COLO668 (cell line): Measurements from ENCODE around the gene NWD2.

ENCODE experiments used
- DNase-seq: peaks from one replicate; lab custom pipeline; 2025; ENCODE audit not compliant: unreplicated experiment; lab: John Stamatoyannopoulos, UW

The NWD2 gene

DNA sequence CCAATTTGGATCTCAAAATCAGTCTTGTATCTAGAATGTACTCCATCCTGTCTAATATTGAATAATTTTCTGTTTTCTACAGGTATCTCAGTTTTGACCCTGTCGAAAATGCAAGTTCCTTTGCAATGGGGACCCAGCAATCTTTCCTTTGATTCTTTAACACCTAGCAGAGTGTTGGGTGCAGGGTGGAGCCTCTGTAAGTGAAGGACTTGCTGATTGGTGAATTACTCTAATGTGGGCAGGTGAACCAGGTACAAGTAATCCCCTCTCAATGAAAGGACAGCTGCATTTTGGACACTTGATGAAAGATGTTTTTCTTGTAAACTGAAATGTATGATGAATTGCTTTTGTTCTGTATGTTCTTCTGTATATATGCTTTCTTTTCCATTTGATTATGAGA is 54.9 kb downstream of the NWD2 start:
- DNase-seq = no peak

DNA sequence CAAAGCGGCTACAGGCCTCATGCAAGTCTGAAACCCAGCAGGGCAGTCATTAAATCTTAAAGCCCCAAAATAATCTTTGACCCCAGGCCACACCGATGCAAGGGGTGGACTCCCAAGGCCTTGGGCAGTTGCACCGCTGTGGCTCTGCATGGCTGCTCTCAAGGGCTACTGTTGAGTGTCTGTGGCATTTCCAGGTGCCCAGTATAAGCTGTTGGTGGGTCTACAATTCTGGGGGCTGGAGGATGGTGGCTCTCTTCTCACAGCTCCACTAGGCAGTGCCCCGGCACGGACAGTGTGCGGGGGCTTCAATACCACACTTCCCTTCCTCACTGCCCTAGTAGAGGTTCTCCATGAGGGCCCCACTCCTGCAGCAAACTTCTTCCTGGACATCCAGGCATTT is 60.1 kb downstream of the NWD2 start:
- DNase-seq = no peak

DNA sequence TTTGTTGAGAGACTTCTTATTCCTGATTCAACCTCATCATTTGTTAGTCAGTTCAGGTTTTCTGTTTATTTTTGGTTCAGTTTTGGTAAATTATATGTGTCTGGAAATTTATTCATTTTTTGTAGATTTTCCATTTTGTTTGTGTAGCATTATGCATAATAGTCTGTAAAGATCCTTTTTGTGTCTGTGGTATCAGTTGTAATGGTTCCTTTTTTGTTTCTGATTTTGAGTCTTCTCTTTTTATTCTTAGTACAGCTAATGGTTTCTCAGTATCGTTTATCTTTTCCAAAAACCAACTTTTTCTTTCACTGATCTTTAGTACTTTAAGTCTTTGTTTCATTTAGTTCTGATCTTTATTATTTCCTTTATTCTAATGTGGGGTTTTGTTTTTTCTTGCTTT is 61.4 kb downstream of the NWD2 start:
- no peak for DNase-seq

DNA sequence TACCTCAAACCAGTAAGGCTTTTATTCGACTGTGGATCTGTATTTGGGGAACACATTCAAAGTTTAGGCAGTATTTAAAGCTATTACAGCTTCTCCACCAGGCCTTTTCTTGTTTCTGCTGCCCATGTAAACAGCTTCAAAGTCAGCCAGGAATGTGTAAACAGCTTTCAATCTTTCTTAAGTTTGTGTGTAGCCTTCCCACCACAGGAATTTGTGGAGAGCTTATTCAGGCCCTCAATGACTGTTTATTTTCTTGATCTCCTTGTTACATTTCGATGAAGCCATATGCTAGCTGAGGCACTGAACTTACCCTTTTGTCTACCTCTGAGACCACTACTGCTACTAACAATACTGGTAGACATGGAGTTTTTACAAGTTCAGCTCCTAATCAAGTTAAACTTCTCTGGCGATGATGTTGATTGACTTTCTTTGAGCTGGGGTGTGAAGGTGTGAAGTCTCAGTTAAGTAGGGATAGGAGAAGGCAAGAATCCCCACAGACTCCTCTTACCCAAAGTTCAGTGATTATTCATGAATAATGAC is 72.6 kb downstream of the NWD2 start:
- no peak for DNase-seq

DNA sequence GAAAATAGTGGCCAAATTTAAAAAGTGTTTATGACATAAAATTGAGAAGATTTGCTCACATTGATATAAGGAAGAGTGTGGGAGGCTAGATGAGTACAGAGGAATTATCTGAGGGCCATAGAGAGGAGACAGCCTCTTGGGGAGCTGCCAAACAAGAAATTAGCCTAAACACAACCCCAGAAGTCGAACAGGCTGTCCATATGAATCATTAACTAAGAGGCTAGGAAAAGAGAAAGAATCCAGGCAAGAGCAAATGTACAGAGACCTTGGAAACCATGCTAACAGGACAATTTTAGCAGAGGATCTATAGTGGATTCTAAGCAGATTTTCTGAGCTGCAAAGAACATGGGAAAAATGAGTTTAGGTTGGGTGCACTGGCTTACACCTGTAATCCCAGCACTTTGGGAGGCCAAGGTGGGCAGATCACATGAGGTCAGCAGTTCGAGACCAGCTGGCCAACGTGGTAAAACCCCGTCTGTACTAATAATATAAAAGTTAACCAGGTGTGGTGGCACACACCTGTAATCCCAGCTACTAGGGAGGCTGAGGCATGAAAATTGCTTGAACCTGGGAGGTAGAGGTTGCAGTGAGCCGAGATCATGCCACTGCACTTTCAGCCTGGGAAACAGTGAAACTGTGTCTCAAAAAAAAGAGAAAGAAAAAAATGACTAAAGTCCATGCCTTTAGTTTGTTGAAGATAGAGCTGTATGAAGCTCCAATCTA is 76.1 kb downstream of the NWD2 start:
- DNase-seq = no peak

DNA sequence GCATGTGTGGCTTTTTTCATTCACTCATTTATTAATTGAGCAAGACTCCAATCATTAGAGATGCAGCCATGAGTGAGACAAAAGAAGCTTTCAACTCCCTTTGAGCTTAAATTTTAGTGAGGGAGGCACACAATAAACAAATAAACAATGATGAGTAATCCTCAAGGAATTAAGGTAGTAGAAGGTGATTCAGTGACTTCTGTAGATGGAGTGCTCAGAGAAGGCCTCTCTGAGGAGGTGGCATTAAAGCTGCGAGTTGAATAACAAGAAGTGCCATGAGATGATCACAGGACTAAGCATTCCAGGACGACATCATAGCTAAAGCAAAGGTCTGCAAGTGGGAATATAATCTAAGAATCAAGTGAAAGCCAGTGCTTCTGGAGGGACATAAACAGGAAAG is 77.6 kb downstream of the NWD2 start:
- no peak for DNase-seq

DNA sequence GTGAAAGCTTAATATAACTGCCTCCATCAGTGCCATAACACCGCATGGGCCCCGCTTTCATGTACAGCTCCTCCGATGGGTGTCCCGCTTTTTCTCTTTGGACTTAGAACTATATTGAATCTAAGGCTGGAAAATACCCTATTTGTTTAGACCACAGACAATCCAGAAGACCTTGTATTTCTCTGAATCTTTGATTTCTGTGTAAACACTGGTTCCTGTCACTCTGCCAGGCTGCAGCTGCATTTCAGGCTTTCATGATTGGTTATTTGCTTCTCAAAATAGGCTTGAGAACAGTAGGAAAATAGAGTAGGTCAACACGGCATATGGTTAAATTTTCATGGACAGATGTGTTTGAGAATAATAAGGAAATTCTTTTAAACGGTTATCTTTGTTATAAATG is 80.0 kb downstream of the NWD2 start:
- peak; percentile 35 for DNase-seq

DNA sequence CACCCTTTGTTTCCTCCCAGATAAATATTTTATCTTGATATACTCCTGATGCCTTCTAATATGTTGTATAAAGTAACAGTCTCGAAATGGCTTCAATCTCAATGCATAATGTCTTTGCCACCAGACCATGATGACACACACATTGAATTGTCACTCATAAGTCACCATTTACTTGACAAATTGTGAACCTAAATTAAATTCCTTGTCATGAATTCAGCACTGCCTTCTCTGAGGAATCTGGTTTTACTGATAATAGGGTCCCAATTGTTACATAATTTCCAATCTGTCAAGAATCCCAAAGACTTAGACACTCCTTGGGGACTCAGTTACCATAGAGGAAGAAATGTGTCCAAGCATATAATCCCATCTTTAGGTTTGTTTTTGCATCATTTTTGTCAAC is 82.3 kb downstream of the NWD2 start:
- no peak for DNase-seq

DNA sequence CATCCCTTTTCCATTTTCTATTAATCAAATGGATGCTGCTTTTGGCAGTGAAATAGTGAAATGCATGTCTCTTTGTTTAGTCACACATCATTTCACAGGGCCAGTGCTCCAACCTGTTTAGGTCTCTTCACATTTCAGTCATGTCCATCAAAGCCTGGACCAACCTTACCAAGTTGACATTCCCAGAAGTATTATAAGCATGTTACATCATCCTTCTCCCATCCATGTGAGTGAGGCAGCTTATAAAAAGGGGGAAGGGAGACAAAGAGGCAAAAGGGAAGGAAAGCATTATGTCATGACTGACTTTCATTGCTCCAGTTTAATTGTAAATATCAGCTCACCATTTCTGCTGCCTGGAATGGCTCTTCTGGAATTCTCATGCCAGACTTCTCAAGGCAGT is 94.4 kb downstream of the NWD2 start:
- peak; percentile 48 for DNase-seq

DNA sequence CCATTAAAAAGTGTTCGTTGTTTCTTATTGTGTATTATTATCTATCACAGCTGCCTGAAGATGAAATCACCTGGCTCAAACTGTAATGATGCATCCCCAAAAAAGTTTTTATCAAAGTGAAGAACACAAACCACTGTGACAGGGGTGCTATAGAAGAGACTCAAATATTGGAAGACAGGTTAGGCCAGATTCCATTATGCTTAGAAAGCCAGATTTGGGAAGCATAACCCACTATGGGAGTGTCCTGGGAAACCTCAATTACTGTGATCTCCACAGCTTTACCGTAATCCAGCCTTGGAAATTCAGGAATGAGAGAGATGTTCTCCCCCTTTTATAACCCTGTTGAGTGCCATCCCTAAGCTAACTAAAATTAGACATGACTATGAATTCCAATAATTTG is 114.2 kb downstream of the NWD2 start:
- DNase-seq = no peak

DNA sequence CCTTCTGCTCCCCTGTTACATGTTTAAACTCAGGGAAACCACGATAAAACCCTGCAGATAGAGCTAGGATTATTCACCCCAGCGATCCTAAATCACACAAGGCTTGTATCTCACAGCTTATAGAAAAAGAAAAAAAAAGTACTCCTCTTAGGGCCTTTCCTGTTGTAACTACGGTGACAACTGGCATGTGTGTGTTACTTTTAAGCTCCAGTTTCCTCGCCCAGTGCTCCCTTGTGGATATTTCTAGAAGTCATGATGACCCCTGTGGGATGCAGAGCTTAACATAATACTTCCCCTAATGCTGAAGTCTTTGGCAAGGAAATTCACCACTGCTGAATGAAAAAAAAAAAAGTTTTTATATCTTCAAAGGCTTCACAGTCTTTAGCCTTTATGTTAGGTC is 114.7 kb downstream of the NWD2 start:
- DNase-seq = no peak

DNA sequence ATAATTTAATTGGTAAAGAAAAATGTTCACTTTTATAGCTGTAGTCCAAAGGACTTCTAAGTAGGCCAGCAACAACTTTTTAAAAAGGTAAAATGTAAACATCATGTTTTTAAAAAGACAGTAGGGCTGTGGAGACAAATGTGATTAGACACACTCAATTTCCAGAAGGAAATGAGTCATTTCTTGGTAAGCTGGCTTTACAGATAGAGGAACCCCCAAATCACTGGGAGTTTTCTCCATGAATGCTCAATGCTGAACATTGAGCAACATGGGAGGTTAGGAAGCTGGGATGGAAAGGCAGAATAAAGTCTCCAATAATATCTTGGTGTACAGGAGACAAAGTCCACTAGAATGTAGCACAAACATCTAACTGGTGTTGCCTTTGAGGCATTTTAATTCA is 121.3 kb downstream of the NWD2 start:
- no peak for DNase-seq

DNA sequence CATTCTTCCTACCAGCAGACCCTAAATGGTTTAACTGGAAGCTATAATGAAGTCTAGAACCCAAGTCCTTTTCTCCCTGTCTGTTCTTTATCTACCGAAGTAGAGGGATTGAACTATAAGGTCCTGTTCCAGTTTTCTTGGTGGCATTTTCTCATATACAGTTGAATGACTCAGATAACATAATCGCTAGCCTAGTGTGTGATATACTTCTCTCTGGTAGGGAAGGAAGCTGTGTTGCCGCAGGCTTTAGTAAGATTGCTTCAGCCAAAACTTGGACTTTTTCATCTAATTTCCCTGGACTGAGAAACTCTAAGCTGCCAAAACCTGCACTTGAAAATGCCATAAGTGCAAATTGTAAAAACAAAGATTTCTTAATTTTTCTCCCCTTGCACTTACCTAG is 123.4 kb downstream of the NWD2 start:
- DNase-seq = no peak

DNA sequence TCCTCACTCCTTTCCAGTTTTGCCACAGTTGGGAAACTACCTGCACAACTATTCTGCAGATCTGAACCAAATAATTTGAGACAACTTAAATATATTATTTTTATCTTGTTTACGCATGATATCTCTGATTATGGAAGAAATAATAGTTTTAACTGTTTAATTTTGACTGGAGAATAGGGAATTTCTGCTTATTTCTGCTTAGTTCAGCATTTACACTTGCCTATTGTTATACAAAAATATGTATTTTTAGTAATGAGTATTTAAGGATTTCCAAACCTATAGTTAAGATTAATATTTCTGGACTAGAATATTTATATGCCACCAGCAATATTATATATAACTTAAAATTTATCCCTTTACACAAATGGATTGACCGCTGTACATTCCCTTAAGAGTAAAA is 125.5 kb downstream of the NWD2 start:
- DNase-seq = no peak

DNA sequence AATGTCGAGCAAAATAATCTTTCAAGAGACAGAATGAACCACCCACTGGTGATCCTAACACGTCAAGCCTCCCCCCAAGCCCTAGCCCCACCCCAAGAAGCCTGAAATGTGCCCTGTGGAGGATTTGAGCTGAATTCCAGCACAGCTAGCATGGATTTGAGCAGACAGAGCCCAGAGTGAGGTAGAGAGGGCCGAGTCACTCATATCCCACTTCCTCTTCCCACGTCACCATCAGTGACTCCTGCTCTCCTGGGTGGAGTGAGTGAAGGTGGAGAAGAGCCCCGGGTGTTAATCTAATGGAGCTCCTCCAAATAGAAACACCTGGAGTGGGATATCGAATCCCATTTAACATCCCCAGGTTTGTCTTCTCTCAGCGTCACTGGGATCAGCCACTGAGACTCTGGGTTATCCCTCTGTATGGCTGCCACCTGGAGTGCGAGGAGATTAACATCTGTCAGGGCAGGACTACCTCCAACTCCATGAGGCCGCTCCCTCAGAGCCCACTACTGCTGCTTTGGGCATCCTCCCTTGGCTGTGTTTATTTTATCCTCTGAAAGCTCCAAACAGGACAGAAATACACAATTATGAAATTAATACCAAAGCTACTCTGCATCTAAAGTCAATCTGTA is 136.6 kb downstream of the NWD2 start:
- peak; percentile 15 for DNase-seq

DNA sequence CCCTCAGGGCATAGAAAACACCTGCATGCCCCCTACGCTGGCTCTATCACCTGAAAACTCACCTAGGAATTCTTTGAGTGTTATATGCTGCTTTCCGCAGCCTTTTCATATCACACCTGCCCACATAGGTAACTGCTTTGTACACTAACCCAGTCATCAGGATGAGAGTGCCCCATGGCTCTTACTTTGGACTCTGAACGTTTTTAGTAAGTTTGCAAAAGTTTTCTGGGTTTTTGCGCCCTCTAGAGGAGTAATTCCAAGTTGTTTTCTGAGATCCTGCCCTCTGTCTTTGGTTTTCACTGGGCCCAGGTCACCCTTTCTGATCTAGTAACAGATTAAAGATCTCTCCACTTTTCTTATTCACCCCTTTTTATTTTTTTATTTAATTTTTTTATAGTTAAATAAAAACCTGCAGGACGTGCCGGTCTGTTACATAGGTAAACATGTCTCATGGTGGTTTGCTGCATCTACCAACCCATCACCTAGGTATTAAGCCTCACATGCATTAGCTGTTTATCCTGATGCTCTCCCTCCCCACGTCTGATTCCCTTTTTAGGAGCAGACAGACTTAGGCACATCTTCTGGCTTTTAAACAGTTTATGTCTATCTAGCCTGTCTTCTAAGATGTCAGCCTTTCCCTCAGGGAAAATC is 139.2 kb downstream of the NWD2 start:
- DNase-seq = peak; percentile 30

DNA sequence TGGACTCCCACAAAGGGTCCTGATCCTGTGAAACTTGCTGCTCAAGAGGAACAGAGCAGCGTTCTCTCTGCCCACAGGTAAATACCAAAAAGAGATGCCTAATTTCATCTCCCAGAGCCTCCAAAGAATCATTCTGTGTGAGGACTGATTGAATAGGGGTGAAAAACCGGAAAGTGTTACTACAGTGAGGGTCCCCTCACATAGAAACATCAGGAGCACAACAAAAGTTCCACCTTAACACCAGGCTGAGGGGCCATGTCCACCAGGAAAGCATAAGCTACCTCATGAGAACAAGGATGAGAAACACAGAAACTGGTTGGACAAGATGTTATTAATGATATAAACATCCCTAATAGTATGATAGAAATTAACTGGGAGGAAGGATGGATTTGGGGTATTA is 140.9 kb downstream of the NWD2 start:
- DNase-seq = no peak

DNA sequence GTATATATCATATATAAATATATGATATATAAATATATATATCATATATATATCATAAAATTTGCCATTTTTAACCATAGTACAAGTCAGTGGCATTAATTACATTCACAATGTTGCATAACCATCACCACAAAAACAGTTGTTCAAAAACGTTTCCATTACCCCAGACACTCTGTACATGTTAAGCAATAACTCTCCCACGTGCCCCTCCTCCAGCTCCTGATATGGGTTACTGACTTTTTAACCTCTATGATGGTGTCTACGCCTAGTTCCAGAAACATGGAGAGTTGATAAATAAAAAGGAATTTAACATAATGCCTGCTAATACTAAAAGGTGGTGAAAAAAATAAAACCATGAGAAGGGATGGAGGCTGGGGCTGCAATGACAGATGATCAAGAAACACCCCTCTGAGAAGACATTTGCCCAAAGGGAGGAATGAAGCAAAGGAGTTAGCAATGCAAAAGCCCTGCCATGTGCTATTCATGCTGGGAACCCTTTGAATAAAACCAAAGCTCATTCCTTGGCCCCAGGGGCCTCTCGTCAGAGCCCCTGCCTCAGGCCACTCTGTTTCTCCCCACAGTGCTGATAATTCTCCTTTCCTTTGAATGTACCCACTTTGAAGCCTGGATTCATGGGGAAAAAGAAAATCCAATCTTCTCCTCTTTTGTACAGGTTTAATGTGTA is 144.3 kb downstream of the NWD2 start:
- no peak for DNase-seq

DNA sequence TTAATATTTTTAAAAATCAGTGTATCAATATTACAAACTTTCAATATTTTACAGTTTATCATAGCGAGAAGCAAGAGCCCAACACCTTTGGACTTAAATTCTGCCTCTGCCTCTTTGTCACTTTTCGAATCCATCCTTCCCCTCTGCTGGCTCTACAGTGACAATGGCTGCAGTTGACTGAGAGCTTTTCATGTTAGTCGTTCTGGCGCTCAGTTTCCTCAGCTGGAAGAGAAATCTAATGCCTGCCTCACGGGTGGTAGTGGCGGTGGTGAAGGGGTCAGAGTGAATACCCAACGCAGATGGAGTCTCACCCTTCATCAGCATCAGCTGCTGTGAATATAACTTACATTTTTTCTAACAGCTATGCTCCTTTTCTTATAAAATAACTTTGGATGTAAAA is 144.8 kb downstream of the NWD2 start:
- no peak for DNase-seq

DNA sequence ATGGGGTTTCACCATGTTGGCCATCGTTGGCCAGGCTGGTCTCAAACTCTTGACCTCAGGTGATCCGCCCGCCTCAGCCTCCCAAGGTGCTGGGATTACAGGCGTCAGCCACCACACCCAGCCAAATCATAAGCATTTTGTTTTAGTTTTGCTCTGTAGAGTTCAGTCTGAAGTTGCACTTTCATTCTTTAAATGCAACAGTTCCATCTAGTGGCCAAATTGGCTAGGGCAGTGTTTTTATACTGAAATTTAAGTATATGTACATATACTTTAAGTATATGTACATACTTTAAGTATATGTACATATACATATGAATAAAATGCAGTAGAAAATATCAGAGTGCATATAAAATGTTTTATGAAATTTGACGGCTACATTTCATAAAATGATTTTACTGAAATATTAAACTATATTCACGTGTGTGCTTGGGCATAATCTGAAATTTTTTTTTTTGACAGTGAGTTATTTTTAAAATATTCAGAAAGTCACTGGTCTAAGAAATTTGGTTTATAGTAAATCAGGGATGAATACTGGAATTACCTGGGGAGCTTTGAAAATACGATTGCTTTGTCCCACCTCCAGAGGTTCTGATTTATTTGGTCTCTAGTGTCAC is 145.5 kb downstream of the NWD2 start:
- DNase-seq = peak; percentile 63

DNA sequence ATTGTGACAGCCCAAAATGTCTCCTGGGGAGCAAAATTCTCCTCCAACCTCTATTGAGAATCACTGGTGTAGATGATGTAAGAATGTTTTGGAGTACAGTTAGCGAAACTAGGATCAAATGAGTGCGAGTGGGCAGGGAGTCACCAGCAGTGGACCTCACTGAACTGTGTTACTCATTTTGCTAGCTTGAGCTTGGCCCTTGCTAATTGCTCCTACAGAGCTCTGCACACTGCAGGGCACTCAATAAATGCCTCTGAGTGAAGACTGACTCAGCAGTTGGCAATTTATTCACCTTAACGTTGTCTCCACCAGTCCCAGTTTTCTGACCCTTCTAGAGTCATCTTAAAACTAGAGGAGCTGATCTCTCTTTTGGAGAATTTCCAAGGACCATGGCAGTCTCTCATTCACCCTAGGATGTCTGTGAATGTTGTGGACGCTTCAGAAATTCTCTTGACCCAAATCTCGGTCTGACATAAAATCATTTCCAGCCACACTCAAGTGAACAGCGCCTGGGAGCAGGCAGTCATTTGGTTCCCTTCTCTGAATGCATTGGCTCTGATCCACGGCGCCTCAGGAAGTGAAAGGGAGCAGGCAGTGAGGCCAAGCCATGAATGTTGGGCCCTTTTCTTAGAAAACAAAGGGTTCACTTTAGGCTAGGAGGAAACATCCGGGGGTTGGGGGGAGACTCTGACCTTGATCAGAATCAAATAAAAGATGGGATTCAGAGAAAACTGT is 148.1 kb downstream of the NWD2 start:
- no peak for DNase-seq
